GM04504 (cell line): Measurements from ENCODE around the gene SUMO3.

ENCODE experiments used
- DNase-seq: peaks from one replicate; pipeline ENCODE4 v3.0.0-alpha.2; 2012; ENCODE audit warnings: low read depth

SUMO3 gene

GRCh38 chr21:44801468-44802395, 16.1 kb downstream of the SUMO3 start, which contains the start of gene UBE2G2:
UBE2G2 (minus strand) TSS chr21:44801820; CDS start chr21:44801748, 72 bp downstream.
- peak; percentile 51 for DNase-seq

- DNase-seq, result no peak
Observed at GRCh38 chr21:44800971-44801467, 16.8 kb downstream of the SUMO3 start.

- no peak for DNase-seq
Observed at GRCh38 chr21:44800103-44800502, 17.8 kb downstream of the SUMO3 start.

- no peak for DNase-seq
Observed at GRCh38 chr21:44799646-44800045, 18.2 kb downstream of the SUMO3 start.

GRCh38 chr21:44797775-44798174, 20.1 kb downstream of the SUMO3 start:
- DNase-seq, result no peak

- DNase-seq, result no peak
Observed at GRCh38 chr21:44795342-44795741, 22.5 kb downstream of the SUMO3 start.

- no peak for DNase-seq
Observed at GRCh38 chr21:44793592-44794374, 24.1 kb downstream of the SUMO3 start.

GRCh38 chr21:44792702-44793591, 24.9 kb downstream of the SUMO3 start:
- peak; percentile 29 for DNase-seq

GRCh38 chr21:44791993-44792392, 25.9 kb downstream of the SUMO3 start:
- no peak for DNase-seq

- DNase-seq, result no peak
Observed at GRCh38 chr21:44791246-44791645, 26.6 kb downstream of the SUMO3 start.

- no peak for DNase-seq
Observed at GRCh38 chr21:44790368-44790767, 27.5 kb downstream of the SUMO3 start.

GRCh38 chr21:44789880-44790279, 28.0 kb downstream of the SUMO3 start:
- DNase-seq, result peak; percentile 44

GRCh38 chr21:44785620-44786335, 32.1 kb downstream of the SUMO3 start:
- no peak for DNase-seq

- no peak for DNase-seq
Observed at GRCh38 chr21:44784810-44785209, 33.1 kb downstream of the SUMO3 start.

GRCh38 chr21:44783020-44783696, 34.7 kb downstream of the SUMO3 start:
- DNase-seq, result no peak

- no peak for DNase-seq
Observed at GRCh38 chr21:44780767-44781459, 36.9 kb downstream of the SUMO3 start.

- no peak for DNase-seq
Observed at GRCh38 chr21:44780137-44780502, 37.7 kb downstream of the SUMO3 start.

- DNase-seq, result no peak
Observed at GRCh38 chr21:44779417-44780136, 38.3 kb downstream of the SUMO3 start.

- no peak for DNase-seq
Observed at GRCh38 chr21:44778983-44779382, 38.9 kb downstream of the SUMO3 start.
